ENCODE data around the gene EPN1. TPM values are rescaled to one million over a fixed set of nuclear protein-coding genes. Genes with fewer than 3 reads are reported as not detected.
A peak's percentile ranks its signal among the peaks of the same experiment; 100 is the strongest.

The EPN1 gene
- total and polyA plus RNA-seq, 9 of the 15 experiments (the other 6 are each of a cell fraction or from before 2014, with no cell fraction given), result 0.08 to 138 (median 12.7) TPM

GRCh38 chr19:55643887-55644176 is 31.2 kb upstream of the EPN1 start (continued):
- no peak for TF ChIP-seq GMEB1 (CRISPR knock-in tag; IDR thresholded peaks at IDR 0.05)
- TF ChIP-seq NFXL1 (CRISPR knock-in tag; IDR thresholded peaks at IDR 0.05), result no peak
- TF ChIP-seq ZNF561 (CRISPR knock-in tag; conservative IDR thresholded peaks at IDR 0.05), result no peak; the same call in 1 of the 2 replicates
- TF ChIP-seq TAL1 (IDR thresholded peaks at IDR 0.05), result no peak
- TF ChIP-seq ZNF274 (IDR thresholded peaks at IDR 0.05; ENCODE audit: borderline replicate concordance, low read depth, low read length), result no peak
- TF ChIP-seq RBBP5 (IDR thresholded peaks at IDR 0.05; ENCODE audit: borderline replicate concordance, insufficient read depth, low read length, poor library complexity, severe bottlenecking), result peak; percentile 9
- TF ChIP-seq ZNF224 (CRISPR knock-in tag; IDR thresholded peaks at IDR 0.05), result no peak
- no peak for TF ChIP-seq ZNF217 (CRISPR knock-in tag; IDR thresholded peaks at IDR 0.05)
- no peak for TF ChIP-seq ZNF511 (CRISPR knock-in tag; IDR thresholded peaks at IDR 0.05)
- peak; percentile 23 for TF ChIP-seq RBM22 (IDR thresholded peaks at IDR 0.05; ENCODE audit: low read depth, low read length, poor library complexity, severe bottlenecking)
- no peak for TF ChIP-seq E4F1 (CRISPR knock-in tag; IDR thresholded peaks at IDR 0.05; ENCODE audit: borderline replicate concordance)
- TF ChIP-seq ZBTB1 (CRISPR knock-in tag; IDR thresholded peaks at IDR 0.05; ENCODE audit: borderline replicate concordance, low read depth), result no peak
- TF ChIP-seq POLR2H (tag; IDR thresholded peaks at IDR 0.05; ENCODE audit: low read depth), result no peak
- no peak for TF ChIP-seq ZNF668 (CRISPR knock-in tag; IDR thresholded peaks at IDR 0.05)
- TF ChIP-seq NEUROD1 (IDR thresholded peaks at IDR 0.05; ENCODE audit: borderline replicate concordance, low read depth, low read length, partially characterized antibody), result no peak
- TF ChIP-seq IRF9 (tag; IDR thresholded peaks at IDR 0.05), result no peak
- no peak for TF ChIP-seq ZBTB34 (CRISPR knock-in tag; IDR thresholded peaks at IDR 0.05)
- no peak for TF ChIP-seq BCOR (IDR thresholded peaks at IDR 0.05)
- TF ChIP-seq ZNF354B (CRISPR knock-in tag; IDR thresholded peaks at IDR 0.05), result no peak
- TF ChIP-seq RFX7 (CRISPR knock-in tag; IDR thresholded peaks at IDR 0.05), result no peak
- TF ChIP-seq STAG1 (CRISPR knock-in tag; IDR thresholded peaks at IDR 0.05; ENCODE audit: borderline replicate concordance), result no peak
- TF ChIP-seq DEAF1 (CRISPR knock-in tag; IDR thresholded peaks at IDR 0.05), result no peak
